GM21528 (cell line): ENCODE measurements around the gene DHRS4L2.
"Not testable (repeated sequence)": the region's sequence is repeated elsewhere in the genome, so short reads cannot be mapped to it uniquely, and the experiment has no call there.

Experiments
- ATAC-seq: cut with Tn5 transposase; IDR thresholded peaks from one replicate; pipeline ENCODE4 v1.9.1; 2021; ENCODE audit warnings: mild to moderate bottlenecking, moderate library complexity; ENCODE audit not compliant: unreplicated experiment, low FRiP score

DHRS4L2 gene

DNA sequence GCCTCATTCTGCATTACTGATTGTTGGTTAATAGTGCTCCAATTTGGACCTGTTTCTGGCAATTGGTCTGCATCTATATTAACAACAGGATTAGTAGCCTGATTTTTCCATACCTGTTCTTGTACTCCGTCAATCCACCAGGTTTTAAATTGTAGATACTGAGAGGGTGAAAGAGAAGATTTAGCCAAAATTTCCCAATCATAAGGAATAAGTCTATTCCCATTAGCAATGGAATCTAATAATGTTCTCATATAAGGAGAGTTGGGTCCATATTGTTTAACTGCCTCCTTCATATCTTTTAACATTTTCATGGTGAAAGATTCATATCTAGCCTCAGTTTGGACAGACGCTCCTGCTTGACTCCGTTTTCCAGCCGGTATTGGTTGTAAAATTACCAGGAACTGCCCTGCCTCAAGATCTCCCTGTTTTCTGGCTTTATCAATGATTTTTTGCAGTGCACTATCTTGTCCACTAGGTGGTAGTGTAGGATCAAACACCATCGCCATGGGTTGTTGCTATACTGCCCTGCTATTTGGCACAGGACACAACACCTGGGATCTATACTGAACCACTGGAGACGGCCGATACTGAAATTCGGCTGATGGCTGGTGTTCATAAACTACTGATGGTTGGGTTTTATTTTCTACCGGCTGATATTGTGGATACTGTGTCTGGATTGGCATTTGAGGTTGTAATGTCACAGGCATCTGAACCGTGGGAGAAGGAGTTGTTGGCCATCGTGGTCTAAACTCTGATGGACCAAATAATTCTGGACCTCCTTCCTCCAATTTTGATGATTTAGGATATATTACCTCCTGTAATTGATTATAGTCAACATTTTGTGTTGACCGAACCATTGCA lies 25.2 kb downstream of the DHRS4L2 start:
- no peak for ATAC-seq

- ATAC-seq: not testable (repeated sequence)
These were observed 27.0 kb downstream of the DHRS4L2 start for GRCh38 chr14:24015745-24016144.

- ATAC-seq: not testable (repeated sequence)
These were observed 30.2 kb downstream of the DHRS4L2 start for GRCh38 chr14:24018978-24019377.

- ATAC-seq: not testable (repeated sequence)
These were observed 31.2 kb downstream of the DHRS4L2 start for GRCh38 chr14:24019944-24020343.

GRCh38 chr14:24020520-24020919 lies 31.8 kb downstream of the DHRS4L2 start:
- ATAC-seq: not testable (repeated sequence)

DNA sequence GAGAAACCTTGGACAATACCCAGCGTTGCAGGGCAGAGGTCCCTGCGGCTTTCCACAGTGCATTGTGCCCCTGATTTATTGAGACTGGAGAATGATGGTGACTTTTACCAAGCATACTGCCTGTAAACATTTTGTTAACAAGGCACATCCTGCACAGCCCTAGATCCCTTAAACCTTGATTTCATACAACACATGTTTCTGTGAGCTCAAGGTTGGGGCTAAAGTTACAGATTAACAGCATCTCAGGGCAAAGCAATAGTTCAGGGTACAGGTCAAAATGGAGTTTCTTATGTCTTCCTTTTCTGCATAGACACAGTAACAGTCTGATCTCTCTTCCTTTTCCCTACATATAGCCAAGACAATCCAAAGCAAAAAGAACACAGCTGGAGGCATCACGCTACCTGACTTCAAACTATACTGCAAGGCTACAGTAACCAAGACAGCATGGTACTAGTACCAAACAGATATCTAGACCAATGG lies 36.2 kb downstream of the DHRS4L2 start:
- ATAC-seq: not testable (repeated sequence)

- ATAC-seq: not testable (repeated sequence)
These were observed 41.0 kb downstream of the DHRS4L2 start for GRCh38 chr14:24029687-24030086.

DNA sequence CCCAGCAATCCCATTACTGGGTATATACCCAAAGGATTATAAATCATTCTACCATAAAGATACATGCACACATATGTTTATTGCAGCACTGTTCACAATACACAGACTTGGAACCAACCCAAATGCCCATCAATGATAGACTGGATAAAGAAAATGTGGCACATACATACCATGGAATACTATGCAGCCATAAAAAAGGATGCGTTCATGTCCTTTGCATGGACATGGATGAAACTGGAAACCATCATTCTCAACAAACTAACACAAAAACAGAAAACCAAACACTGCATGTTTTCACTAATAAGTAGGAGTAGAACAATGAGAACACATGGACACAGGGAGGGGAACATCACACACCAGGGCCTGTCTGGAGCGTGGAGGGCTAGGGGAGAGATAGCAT lies 42.6 kb downstream of the DHRS4L2 start:
- not testable (repeated sequence) for ATAC-seq

DNA sequence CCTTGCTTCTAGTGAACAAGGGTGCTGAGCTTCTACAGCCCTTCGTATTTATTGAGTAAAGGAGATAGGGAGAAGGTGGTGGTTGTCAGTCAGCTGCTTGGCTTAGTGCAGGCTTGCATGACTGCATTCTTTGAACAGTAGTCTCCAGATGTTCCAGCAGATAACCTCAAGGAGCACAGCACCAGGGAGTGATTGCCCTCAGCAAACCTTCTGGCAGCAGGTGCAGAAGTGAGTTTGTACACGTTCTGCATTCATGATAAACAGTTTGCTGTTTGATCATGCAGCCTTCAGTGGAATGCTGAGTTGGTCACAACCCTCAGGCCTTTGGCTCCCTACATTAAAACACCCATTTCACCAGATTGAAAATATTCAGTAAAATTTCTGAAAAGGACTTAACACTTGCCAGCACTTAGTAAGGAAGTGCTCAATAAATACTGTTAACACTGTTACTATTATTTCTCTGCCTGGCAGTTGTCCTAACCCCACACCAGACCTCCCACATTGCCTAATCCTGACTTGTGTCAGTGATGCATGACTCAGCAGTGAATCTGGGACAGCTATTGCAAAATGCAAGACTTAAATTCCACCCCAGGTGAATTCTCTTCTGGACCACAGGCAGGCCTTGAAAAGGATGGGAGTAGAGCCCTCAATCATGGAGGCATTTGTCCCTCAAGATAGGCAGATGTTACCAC lies 44.1 kb downstream of the DHRS4L2 start:
- no peak for ATAC-seq

DNA sequence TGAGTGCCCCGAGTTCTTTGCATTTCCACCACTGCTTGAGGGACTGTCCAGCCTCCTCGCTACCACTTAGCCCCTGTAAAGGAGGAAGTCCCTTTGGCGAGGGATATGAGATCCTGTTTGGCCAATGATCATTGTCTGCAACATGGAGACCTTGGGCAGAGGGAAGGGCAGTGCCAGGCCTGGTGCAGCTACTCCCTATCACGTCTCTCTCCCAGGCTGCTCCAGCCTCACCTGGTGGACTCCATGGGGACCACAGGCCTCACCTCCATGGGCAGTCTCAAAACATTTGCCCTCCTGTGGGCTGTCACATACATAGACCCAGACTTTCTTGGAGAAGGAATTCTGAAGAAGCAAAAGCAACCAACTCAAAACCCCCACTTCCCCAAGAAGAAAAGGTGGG lies 47.0 kb downstream of the DHRS4L2 start:
- peak; percentile 16 for ATAC-seq

DNA sequence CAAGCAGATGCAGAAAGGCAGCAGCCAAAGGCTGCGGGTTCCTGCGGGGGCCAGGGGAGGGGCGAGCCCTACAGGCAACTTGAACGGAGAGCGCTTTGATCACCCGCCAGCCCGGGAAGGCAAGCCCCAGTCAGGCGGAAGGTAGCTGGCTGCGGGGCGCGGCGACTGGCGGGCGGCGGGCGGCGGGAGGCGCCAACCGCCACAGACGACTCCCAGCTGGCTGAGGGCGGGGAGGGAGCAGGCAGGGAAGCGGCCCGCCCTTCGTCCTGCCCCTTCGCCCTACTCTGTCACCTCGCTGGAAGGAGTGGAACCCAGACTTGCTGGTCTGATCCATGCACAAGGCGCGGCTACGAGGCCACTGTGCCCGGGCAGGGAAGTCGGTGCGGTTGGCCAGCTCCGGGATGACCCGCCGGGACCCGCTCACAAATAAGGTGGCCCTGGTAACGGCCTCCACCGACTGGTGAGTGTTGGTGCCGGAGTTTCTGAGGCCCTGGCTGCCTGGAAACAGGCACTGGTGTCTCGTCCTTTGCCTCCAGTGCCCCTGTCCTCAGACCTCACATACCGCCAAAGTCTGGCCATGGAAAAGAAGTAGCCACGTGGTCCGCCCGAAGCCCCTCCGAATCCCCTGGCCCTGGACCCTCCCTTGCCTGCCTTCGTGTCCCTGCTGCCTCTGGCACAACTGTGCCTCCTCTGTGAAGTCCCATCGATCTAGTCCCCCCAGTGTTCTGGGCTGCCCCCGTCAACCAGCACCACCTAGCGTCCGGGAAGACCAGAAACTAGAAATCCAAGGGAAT lies 47.6 kb downstream of the DHRS4L2 start:
- ATAC-seq: peak; percentile 72

DNA sequence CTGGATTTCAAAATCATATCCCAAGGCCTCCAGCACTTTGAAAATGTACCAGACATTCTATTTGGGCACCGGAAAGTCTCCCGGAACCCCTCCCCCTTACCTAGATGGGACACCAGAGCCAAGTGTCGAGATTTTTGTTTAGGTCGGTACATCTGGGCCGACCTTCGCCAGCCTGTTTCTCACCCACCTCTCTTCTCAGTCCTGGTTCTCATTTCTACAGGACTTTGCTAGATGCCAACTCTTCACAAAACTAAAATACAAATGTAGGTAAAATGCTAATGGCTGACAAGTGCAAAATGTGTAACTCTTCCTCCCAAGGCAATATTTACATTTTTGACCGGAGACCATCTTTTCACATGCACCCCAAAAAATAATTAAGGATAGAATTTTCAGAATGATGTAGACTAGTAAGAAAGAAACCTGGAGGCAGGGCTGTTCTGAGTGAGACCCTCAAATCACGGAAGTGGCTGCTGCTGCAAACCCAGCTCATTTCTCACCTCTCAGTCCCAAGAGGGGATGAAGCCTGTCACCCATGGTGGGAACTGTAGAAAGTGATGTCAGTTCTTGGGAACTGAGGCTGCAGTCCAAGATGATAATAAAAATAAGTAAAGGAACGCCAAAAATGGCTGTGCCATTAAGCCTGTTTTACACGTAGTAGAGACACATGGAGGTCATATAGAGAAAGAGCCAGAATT lies 48.4 kb downstream of the DHRS4L2 start:
- not testable (repeated sequence) for ATAC-seq

DNA sequence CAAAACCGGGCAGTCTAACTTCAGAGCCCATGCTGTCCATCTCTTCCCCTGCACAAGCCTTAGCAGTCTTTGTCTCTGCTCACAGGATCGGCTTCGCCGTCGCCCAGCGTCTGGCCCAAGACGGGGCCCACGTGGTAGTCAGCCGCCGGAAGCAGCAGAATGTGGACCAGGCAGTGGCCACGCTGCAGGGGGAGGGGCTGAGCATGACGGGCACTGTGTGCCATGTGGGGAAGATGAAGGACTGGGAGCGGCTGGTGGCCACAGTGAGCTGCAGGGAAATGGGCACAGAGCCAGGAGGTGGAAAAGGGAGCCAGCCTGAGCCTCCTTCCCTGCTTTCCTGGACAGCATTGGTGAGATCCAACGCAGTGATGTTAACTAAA lies 48.9 kb downstream of the DHRS4L2 start:
- no peak for ATAC-seq

DNA sequence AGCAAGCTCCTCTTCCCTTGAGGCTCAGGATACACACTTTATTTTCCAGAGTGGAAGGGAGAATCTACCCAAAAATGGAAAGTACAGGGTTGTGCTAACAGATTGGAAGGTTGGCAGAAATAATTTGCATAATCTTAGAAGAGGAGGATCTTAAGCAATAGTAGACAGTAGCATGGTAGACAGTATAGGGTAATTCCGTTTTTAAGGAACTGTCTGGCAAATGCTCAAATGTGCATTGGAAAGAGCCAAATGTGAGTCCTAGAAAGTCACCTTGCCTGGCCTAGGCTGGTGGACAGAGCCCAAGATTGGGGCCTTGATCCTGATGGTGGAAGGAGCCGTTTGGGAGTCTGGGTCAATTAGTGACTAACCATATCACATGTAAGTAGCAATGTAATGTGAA lies 50.0 kb downstream of the DHRS4L2 start:
- ATAC-seq: no peak

DNA sequence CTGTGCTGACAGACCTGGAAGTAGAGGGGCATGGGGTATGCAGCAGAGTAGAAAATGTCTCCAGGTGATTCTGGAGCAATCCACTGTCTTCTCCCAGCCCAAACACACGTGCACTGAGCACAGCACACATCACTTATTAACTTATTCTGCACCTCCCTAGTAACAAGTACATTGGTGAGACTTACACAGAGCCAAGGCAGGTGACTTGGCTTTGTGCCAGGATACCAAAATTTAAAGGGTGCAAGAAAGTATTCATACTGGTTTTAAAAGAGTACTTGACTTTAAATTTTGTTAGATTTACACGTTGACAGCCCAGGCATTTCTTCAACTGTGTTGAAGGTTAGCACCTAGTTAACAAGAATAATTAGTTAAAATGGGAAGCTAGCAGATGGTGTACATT lies 52.0 kb downstream of the DHRS4L2 start:
- ATAC-seq: no peak

DNA sequence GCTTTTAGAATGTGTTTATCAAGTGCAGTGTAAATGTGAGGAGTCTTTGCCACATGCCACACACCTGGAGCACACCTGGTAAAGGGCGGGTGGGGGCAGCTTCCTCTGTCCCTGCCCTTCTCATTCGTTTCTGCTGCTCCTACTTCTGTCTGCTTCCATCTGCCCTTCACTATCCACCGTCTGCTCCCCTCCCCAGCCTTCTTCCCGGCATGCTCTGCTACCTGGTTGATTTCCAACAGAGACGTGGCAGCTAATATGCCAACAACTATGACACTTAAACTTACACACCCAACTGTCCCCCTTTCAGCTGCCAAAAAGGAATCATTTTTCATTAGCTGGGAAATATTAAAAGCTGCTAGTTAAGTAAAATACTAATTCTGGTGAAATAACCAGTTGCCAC lies 54.0 kb downstream of the DHRS4L2 start:
- no peak for ATAC-seq

DNA sequence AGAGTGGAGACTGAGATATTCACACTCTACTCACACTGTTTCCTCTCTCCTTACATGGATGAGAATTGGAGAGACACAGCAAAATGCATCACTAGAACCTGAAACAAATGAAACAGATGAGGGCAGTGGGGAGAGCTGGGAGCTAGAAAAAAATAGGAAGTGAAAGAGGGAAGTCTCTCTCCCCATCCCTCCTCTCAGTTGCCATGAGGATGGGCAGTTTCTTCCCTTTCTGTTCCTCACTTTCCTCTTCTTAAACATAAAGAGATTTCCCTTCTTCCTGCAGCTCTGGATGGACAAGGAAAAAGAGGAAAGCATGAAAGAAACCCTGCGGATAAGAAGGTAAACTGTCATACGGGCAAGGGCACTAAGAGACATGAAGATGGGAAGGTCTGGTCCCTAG lies 60.3 kb downstream of the DHRS4L2 start:
- ATAC-seq: not testable (repeated sequence)

DNA sequence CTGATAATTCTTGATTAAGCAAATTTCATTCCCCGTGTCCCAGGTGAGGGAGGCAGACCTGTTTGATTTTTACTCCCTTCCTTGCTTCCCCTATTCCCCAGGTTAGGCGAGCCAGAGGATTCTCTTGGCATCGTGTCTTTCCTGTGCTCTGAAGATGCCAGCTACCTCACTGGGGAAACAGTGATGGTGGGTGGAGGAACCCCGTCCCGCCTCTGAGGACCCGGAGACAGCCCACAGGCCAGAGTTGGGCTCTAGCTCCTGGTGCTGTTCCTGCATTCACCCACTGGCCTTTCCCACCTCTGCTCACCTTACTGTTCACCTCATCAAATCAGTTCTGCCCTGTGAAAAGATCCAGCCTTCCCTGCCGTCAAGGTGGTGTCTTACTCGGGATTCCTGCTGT lies 62.0 kb downstream of the DHRS4L2 start:
- ATAC-seq: not testable (repeated sequence)

- ATAC-seq: no peak
These were observed 62.6 kb downstream of the DHRS4L2 start for GRCh38 chr14:24051176-24051788.
